GM10266 (cell line): Measurements from ENCODE around the gene GAS7.
A peak's percentile ranks its signal among the peaks of the same experiment; 100 is the strongest.

ENCODE experiments used
- DNase-seq: peaks from one replicate; pipeline ENCODE4 v3.0.0; 2012; ENCODE audit errors: extremely low spot score
- CTCF ChIP-seq: IDR thresholded peaks from 2 replicates; pipeline ENCODE4 v1.5.1; 2012; ENCODE audit warnings: mild to moderate bottlenecking, low read depth; ENCODE audit not compliant: control insufficient read depth, insufficient read depth; ENCODE audit errors: missing control alignments

The GAS7 gene

DNA sequence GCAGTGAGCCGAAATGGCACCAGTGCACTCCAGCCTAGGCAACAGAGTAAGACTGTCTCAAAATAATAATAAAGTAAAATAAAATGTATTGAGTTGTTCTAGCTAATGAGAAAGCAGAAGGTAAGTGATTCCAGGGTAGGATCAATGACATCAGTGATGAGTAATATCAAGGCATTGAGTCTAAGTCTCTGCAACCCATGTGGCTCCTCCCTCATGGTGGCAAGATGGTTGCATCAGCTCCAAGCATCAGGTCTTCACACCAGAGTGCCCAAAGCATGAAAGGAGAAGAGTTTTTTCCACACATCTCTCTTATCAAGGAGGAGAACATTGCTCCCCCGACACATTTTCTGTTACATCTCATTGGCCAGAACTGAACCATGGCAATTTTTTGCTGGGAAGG lies 34.8 kb upstream of the GAS7 start:
- DNase-seq: no peak

DNA sequence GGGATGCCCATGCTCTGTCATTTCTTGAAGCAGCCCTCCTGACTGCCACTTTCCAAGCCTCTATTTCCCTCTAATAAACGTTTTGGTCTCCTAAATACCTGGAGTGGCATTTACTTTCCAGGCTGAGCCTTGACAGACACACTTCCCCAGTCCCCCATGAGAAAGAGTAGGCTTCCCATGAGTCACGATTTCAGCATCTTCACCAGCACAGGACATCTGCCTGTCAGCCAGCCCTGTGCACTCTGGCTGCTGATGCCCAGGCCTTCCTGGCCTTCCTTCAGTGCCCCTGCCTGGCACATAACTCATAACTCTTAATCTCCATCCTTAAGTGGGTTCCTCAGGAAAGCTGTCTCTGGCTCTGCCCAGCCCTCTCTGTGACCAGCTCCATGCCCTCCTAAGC lies 30.8 kb upstream of the GAS7 start:
- TF ChIP-seq CTCF: no peak
- DNase-seq: no peak

More for the DNA sequence above, 34.8 kb upstream of the GAS7 start:
- no peak for TF ChIP-seq CTCF

DNA sequence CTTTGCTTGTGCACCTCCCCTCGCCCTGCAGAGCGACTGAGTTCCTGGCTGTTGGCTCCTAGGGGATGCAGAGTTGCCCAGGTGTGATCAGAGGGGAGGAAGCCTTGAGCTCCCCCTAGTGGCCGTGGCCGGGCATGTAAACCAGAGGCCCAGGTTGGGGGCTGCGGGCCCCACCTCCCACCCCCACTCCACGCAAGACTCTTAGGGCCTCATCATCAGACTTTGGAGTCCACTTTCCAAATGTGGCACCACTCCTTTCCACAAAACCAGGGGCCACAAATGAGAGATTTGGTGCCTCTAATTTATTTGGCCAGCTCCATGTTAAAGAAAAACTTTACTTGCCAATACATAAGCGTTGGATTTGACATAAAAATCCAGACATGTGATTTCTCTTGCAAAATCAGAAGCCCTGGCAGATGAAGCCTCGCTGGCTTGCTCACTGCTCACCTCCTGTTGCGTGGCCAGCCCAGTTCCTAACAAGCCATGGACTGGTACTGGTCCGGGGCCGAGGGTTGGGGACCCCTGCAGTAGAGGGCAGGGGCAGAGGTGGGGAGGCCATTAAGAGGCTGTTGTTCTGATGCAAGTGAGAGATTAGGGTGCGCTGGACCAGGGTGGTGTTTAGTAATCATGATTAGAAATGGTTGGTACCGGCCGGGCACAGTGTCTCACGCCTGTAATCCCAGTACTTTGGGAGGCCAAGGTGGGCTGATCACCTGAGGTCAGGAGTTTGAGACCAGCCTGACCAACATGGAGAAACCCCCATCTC lies 28.7 kb upstream of the GAS7 start:
- TF ChIP-seq CTCF: peak; percentile 80
- peak; percentile 74 for DNase-seq

- TF ChIP-seq CTCF: no peak
- DNase-seq: no peak
Measured at GRCh38 chr17:10224582-10225195, 26.3 kb upstream of the GAS7 start.

- DNase-seq: no peak
- no peak for TF ChIP-seq CTCF
Measured at GRCh38 chr17:10219193-10219592, 20.8 kb upstream of the GAS7 start.

DNA sequence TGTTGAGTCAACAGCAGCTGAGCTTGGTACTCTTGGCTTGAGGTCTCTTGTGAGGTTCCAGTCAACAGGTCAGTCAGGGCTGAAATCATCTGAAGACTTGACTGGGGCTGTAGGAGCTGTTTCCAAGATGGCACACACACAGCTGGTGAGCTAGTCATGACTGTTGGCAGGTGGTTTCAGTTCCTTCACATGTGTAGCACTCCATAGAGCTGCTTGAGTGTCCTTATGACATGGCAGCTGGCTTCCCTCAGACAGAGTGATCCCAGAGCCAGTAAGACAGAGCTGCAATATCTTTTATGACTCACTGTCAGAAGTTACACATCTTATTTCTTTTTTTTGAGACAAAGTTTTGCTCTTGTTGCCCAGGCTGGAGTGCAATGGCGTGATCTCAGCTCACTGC lies 19.5 kb upstream of the GAS7 start:
- DNase-seq: no peak
- no peak for TF ChIP-seq CTCF
